Neural crest cell (in vitro differentiated cells): ENCODE measurements around the gene LAIR2. TPM values are rescaled to one million over a fixed set of nuclear protein-coding genes. Genes with fewer than 3 reads are reported as not detected.

ENCODE experiments used
- DNase-seq: peaks from one replicate; pipeline ENCODE4 v3.0.0; 2021; ENCODE audit warnings: low read depth, mixed read lengths, low spot score
- H3K27ac Mint-ChIP-seq: one replicate; pipeline ENCODE4 v1.8.0; 2021; ENCODE audit warnings: mild to moderate bottlenecking, mixed read lengths; ENCODE audit not compliant: unreplicated experiment
- H3K27me3 Mint-ChIP-seq: 2 replicates; pipeline ENCODE4 v1.8.0; 2021; ENCODE audit warnings: low read depth, mild to moderate bottlenecking, mixed read lengths
- H3K36me3 Mint-ChIP-seq: 2 replicates; pipeline ENCODE4 v1.8.0; 2021; ENCODE audit warnings: low read depth, mild to moderate bottlenecking, mixed read lengths
- H3K4me1 Mint-ChIP-seq: 2 replicates; pipeline ENCODE4 v1.8.0; 2021; ENCODE audit warnings: mixed read lengths
- H3K4me3 Mint-ChIP-seq: one replicate; pipeline ENCODE4 v1.8.0; 2021; ENCODE audit warnings: mild to moderate bottlenecking, mixed read lengths
- H3K9me3 Mint-ChIP-seq: 2 replicates; pipeline ENCODE4 v1.8.0; 2021; ENCODE audit warnings: mixed read lengths
- CTCF ChIP-seq: fragments of 200-600 bp; sonication (generic); conservative IDR thresholded peaks from 2 replicates; pipeline ENCODE4 v1.5.0; 2021; ENCODE audit warnings: antibody characterized with exemption, mild to moderate bottlenecking
- long read RNA-seq: library from polyadenylated mRNA; unstranded; transcript quantifications from one replicate; pipeline ENCODE4 v2.0.0, GENCODE V29; 2020
- total RNA-seq: library from RNA; stranded (reverse); gene quantifications from 2 replicates; pipeline ENCODE4 v1.2.1, GENCODE V29; 2021

The LAIR2 gene
- total RNA-seq, result not detected in 2 replicates
- long read RNA-seq, result 0 reads

GRCh38 chr19:54502518-54503048 lies at the start of gene LAIR2:
Gene LAIR2, plus strand, starts transcription at chr19:54502831. Its CDS starts 88 bp downstream, at chr19:54502919.
- H3K36me3 Mint-ChIP-seq, result peaks cover 3% of the 10 kb centered on the region
- TF ChIP-seq CTCF, result no peak
- no peaks in the 10 kb centered on the region for H3K9me3 Mint-ChIP-seq
- no peak within 1 kb of the TSS for H3K27ac Mint-ChIP-seq
- no peak within 1 kb of the TSS for H3K4me3 Mint-ChIP-seq
- no peak for DNase-seq
- no peaks in the 10 kb centered on the region for H3K4me1 Mint-ChIP-seq
- peaks cover 7% of the 10 kb centered on the region for H3K27me3 Mint-ChIP-seq

- H3K9me3 Mint-ChIP-seq, result no peaks in the 10 kb centered on the region
- peaks cover 16% of the 10 kb centered on the region for H3K4me1 Mint-ChIP-seq
- H3K27me3 Mint-ChIP-seq, result no peaks in the 10 kb centered on the region
- H3K27ac Mint-ChIP-seq, result no peak overlapping the region
- no peak for DNase-seq
- peaks cover 17% of the 10 kb centered on the region for H3K36me3 Mint-ChIP-seq
- TF ChIP-seq CTCF, result no peak
- H3K4me3 Mint-ChIP-seq, result peak overlapping the region; percentile 31
Observed at GRCh38 chr19:54453921-54454780, 48.5 kb upstream of the LAIR2 start.

GRCh38 chr19:54454781-54455675 lies 47.6 kb upstream of the LAIR2 start:
- peaks cover 12% of the 10 kb centered on the region for H3K4me1 Mint-ChIP-seq
- H3K9me3 Mint-ChIP-seq, result no peaks in the 10 kb centered on the region
- no peak for DNase-seq
- no peak overlapping the region for H3K27ac Mint-ChIP-seq
- no peak for TF ChIP-seq CTCF
- H3K27me3 Mint-ChIP-seq, result peaks cover 2% of the 10 kb centered on the region
- peaks cover 17% of the 10 kb centered on the region for H3K36me3 Mint-ChIP-seq
- no peak overlapping the region for H3K4me3 Mint-ChIP-seq

GRCh38 chr19:54455786-54456422 lies 46.7 kb upstream of the LAIR2 start:
- Mint-ChIP-seq H3K4me1 (peaks cover 4% of the 10 kb centered on the region), H3K27ac (no peak overlapping the region), H3K36me3 (peaks cover 15% of the 10 kb centered on the region), H3K4me3 (no peak overlapping the region), H3K27me3 (peaks cover 2% of the 10 kb centered on the region), H3K9me3 (no peaks in the 10 kb centered on the region)
- DNase-seq, result no peak
- TF ChIP-seq CTCF, result no peak
